Measurements from ENCODE around the gene SLC16A7. TPM values are rescaled to one million over a fixed set of nuclear protein-coding genes. Genes with fewer than 3 reads are reported as not detected.

Gene SLC16A7, protein sequence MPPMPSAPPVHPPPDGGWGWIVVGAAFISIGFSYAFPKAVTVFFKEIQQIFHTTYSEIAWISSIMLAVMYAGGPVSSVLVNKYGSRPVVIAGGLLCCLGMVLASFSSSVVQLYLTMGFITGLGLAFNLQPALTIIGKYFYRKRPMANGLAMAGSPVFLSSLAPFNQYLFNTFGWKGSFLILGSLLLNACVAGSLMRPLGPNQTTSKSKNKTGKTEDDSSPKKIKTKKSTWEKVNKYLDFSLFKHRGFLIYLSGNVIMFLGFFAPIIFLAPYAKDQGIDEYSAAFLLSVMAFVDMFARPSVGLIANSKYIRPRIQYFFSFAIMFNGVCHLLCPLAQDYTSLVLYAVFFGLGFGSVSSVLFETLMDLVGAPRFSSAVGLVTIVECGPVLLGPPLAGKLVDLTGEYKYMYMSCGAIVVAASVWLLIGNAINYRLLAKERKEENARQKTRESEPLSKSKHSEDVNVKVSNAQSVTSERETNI
- 10 to 100 TPM; 34.7 to 59.4 (median 53.8) TPM for total RNA-seq

DNA sequence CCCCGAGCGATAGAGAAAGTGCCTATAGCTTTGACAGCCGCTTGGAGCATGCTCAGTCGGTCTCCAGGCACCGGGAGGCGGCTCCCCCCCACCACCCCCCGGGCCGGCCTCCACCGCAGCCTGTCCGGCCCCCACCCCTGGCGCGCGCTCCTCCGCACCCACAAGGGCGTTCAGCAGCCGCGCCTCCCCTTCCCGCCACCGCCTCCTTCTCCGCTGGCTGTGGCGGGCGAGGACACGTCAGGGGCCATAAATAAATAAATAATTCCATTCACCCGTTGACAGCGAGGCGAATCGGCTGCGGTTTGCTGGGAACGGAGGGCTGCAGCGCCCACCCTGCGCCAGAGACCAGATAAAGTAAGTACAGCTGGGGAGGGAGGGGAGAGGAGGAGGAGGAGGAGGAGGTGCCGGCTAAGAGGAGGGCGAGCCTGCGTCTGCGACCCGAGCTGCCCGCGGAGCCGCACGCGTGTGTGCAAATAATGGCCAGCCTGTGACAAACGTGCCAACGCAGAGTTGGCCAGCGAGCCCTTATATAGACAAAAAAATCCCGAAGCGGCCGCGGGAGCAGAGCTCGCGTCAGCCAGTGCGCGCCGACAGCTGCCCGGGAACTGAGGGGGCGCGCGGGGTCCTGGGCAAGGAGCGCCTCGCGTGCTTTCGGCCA lies at the start of gene SLC16A7:
TSS of gene SLC16A7 (plus strand) at position 147 of the 658 bp plus-strand sequence. CDS start 108,773 bp downstream, outside the sequence.
- H3K27ac ChIP-seq: peak within 1 kb of the TSS; percentile 98
- no peaks in the 10 kb centered on the region for H3K9me3 ChIP-seq
- H3K36me3 ChIP-seq: no peaks in the 10 kb centered on the region
- 0% methylated on average over 33 of the region's 61 CpGs for WGBS
- H3K4me3 ChIP-seq: peak within 1 kb of the TSS; percentile 65
- peaks cover 29% of the 10 kb centered on the region for H3K4me1 ChIP-seq
- TF ChIP-seq POLR2AphosphoS5 (IDR thresholded peaks at IDR 0.05) (peak in 1 of 3 donors; percentile 74), POLR2A (IDR thresholded peaks at IDR 0.05) (no peak), EP300 (IDR thresholded peaks at IDR 0.05) (no peak)
- DNase-seq (ENCODE audit: low spot score in 2 of 2): peak; percentile 88 to 93
- H3K27me3 ChIP-seq: no peaks in the 10 kb centered on the region

DNA sequence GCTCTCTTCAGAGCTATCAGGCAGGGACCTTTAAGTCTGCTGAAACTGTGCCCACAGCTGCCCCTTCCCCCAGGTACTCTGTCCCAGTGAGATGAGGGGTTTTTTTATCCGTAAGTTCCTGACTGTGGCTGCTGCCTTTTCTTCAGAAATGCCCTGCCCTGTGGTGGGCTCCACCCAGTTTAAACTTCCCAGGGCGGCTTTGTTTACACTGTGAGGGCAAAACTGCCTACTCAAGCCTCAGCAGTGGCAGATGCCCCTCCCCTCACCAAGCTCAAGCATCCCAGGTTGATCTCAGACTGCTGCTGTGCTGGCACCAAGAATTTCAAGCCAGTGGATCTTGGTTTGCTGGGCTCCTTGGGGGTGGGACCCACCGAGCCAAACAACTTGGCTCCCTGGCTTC lies 46.9 kb upstream of the SLC16A7 start:
- Histone ChIP-seq H3K4me3 (no peak overlapping the region), H3K9me3 (no peaks in the 10 kb centered on the region), H3K36me3 (no peaks in the 10 kb centered on the region), H3K27me3 (no peaks in the 10 kb centered on the region), H3K4me1 (no peaks in the 10 kb centered on the region), H3K27ac (no peak overlapping the region)
- 53% methylated on average over 3 of the region's 3 CpGs for WGBS
- no peak for DNase-seq (ENCODE audit: low spot score in 2 of 2)
- TF ChIP-seq, protein P1, sequence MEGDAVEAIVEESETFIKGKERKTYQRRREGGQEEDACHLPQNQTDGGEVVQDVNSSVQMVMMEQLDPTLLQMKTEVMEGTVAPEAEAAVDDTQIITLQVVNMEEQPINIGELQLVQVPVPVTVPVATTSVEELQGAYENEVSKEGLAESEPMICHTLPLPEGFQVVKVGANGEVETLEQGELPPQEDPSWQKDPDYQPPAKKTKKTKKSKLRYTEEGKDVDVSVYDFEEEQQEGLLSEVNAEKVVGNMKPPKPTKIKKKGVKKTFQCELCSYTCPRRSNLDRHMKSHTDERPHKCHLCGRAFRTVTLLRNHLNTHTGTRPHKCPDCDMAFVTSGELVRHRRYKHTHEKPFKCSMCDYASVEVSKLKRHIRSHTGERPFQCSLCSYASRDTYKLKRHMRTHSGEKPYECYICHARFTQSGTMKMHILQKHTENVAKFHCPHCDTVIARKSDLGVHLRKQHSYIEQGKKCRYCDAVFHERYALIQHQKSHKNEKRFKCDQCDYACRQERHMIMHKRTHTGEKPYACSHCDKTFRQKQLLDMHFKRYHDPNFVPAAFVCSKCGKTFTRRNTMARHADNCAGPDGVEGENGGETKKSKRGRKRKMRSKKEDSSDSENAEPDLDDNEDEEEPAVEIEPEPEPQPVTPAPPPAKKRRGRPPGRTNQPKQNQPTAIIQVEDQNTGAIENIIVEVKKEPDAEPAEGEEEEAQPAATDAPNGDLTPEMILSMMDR (IDR thresholded peaks at IDR 0.05): no peak
- TF ChIP-seq POLR2AphosphoS5 (IDR thresholded peaks at IDR 0.05) (no peak), POLR2A (IDR thresholded peaks at IDR 0.05) (no peak), EP300 (IDR thresholded peaks at IDR 0.05) (no peak)

DNA sequence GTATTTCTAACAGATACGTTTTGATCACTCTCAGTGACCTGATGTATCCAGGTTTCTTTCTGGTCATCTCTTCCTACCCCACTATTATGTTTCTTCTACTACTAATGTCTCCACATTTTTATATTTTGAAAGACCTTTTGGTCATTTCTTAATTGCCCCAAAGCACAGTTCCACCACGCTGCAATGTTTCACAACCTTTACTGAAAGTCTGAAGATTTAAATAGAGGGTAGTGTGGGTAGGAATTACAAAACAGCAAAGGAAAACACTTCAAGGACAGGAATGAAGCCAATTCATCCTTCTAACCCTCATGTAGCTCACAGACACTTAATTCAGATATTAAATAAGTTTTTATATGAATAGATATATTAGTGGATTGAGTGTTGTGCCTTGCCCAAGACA lies 36.1 kb upstream of the SLC16A7 start:
- Histone ChIP-seq H3K36me3 (no peaks in the 10 kb centered on the region), H3K4me3 (no peak overlapping the region), H3K4me1 (no peaks in the 10 kb centered on the region), H3K27ac (no peak overlapping the region), H3K9me3 (no peaks in the 10 kb centered on the region), H3K27me3 (no peaks in the 10 kb centered on the region)
- no peak for DNase-seq (ENCODE audit: low spot score in 2 of 2)
- 82% methylated on average over 2 of the region's 2 CpGs for WGBS
- TF ChIP-seq EP300 (IDR thresholded peaks at IDR 0.05): no peak
- no peak for TF ChIP-seq POLR2AphosphoS5 (IDR thresholded peaks at IDR 0.05)
- TF ChIP-seq, protein P1 (IDR thresholded peaks at IDR 0.05): no peak
- TF ChIP-seq POLR2A (IDR thresholded peaks at IDR 0.05): no peak

DNA sequence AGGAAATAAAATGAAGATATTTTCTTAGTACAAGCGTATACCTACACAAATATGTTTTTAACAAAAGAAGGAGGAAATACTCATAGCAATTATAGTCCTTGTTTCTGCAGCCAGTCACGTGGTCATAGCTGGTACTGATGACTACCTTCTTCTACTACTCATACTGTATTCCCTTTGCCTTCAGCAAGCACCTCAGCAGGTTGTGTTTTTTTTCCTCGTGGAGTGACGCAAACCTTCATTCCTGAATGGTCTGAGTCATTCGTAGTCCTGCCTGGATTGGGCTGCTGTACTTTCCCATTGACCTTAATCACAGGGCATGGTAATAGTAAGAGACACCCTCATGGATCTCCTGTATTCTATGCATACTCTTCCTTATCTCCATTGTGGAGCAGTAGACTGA lies 25.7 kb upstream of the SLC16A7 start:
- Histone ChIP-seq H3K27me3 (no peaks in the 10 kb centered on the region), H3K4me1 (no peaks in the 10 kb centered on the region), H3K36me3 (no peaks in the 10 kb centered on the region), H3K27ac (no peak overlapping the region), H3K4me3 (no peak overlapping the region), H3K9me3 (no peaks in the 10 kb centered on the region)
- no peak for DNase-seq (ENCODE audit: low spot score in 2 of 2)
- TF ChIP-seq POLR2AphosphoS5 (IDR thresholded peaks at IDR 0.05) (no peak), POLR2A (IDR thresholded peaks at IDR 0.05) (no peak), EP300 (IDR thresholded peaks at IDR 0.05) (no peak)
- TF ChIP-seq, protein P1 (IDR thresholded peaks at IDR 0.05): no peak
- WGBS: 82% methylated on average over 5 of the region's 5 CpGs

DNA sequence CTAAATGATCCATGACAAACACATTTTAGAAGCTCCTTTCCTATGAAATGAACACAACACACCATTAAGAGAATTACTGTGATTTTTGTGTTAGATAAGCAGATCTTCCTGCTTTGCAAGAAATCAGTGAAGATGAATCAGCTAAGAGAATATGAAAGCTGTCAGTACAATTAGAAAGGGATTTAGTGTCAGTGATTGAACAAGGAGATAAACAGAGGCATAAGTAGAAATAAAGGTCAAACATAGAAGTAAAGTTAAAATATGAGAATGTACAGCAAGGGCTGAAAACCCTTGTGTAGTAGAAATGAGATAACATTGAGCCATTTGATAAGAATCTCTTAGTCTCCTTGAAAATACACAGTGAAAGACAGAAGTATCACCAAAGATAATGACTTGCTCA lies 21.4 kb upstream of the SLC16A7 start:
- H3K27me3 ChIP-seq: no peaks in the 10 kb centered on the region
- H3K4me3 ChIP-seq: no peak overlapping the region
- no peak overlapping the region for H3K27ac ChIP-seq
- H3K9me3 ChIP-seq: no peaks in the 10 kb centered on the region
- H3K36me3 ChIP-seq: no peaks in the 10 kb centered on the region
- H3K4me1 ChIP-seq: no peaks in the 10 kb centered on the region
- TF ChIP-seq POLR2AphosphoS5 (IDR thresholded peaks at IDR 0.05) (no peak), EP300 (IDR thresholded peaks at IDR 0.05) (no peak), POLR2A (IDR thresholded peaks at IDR 0.05) (no peak)
- TF ChIP-seq, protein P1 (IDR thresholded peaks at IDR 0.05): no peak
- DNase-seq (ENCODE audit: low spot score in 2 of 2): no peak
